ENCODE measurements around the gene SORCS3.

The SORCS3 gene

DNA sequence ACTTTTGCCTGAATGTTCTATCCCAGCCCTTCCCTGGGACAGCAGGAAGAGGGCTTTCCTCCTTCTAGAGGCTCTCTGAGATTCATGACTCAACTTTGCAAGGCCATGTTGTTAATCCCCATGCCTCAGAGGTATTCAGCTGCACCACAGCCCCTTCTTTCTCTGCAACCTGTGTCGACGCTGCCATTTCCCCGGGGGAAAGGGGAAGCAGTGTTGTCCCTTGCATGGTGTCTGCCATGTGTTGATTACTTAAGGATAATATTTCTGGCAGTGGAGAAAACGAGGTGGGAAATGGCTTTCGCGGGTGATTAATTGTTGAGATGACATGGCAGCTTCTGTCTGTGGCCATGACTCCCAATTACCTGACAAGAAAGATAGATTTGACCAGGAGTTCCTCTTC, 133.1 kb downstream of the SORCS3 start:
- in situ Hi-C loops (cut with MboI; ENCODE audit: low sequenced_read_pairs) = no loop called here

DNA sequence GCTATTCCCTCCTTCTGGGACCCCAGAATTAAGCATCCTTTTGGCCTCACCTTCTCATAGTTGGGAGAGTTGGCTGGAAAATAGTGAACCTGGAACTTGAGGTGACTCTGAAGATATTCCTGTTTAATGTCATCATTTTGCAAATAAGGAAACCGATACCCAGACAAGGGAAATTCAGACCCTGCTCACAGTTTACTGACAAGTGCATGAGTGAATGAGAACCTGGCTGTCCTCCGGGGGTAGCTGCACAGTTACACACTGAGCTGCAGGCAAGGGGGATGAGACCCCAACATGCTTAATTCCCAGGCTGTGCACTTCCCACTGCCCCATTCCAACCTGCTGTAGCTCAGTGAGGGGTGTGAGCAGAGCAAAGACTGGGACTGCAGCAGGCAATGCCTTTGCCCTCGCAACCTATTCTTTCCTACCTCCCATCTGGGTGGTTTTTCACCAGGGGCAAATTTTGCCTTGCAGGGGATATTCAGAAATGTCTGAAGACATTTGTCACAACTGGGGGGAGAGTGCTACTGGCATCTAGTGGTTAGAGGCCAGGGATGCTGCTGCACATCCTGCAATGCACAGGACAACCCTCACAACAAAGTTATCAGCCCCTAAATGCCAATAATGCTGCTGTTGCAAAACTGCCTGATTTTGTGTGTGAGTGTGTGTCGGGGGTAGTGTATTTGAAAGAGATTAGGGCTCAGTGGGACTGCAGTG, 136.2 kb downstream of the SORCS3 start:
- in situ Hi-C loops (cut with MboI; ENCODE audit: low sequenced_read_pairs) = no loop called here

DNA sequence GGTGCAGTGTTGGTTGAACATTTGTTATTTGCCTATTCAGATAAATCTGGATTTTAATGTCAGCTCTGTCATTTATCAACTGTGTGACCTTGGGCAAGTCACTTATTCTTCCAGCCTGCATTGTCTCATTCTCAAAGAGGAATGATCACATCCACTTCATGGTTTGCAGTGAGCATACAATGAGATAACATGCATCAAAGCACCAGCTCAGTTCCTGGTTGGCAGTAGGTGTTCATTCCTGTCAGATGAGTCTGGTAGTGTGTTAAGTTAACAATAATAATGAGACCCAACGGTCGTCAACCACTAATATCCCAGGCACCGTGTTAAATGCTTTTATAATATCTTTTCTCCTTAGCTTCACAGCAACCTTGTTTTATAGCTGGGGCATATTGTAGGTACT, 137.3 kb downstream of the SORCS3 start:
- in situ Hi-C loops (cut with MboI; ENCODE audit: low sequenced_read_pairs) = no loop called here

DNA sequence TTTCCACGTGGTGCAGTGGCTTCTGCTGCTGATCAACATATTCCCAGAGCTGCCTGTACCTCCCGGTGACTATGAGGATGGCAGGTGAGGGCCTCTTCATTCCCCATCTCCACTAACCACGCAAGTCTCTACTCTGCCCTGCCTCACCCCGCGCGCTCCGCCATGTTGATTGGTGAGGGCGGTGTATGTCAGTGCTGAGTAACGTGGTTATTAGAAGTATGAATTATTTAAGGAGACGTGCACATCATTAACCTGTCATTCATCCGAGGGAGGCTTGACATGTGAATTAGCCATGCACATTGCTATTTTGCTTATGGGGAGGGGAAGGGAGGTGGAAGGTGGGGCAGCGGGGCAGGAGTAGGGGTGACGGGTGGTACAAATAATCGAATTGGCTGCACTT, 138.6 kb downstream of the SORCS3 start:
- in situ Hi-C loops (cut with MboI; ENCODE audit: low sequenced_read_pairs) = no loop called here

DNA sequence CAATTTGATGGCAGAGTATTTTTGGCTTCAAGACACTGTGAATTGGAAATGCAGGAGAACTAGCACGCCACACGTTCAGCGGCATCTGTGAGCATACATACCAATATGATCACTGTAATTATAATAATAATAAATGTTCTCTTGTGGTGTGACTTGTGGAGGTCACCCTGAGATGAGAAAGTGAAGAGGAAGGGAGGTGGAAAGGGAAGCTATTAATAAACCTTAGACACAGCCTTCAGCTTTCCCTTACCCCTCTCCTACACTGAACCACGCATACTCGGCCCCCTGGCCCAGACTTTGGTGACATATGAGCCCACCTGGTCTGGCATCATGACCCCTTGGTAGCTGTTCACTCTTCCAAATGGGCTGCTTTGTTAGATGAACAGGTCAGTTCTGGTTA, 139.1 kb downstream of the SORCS3 start:
- in situ Hi-C loops (cut with MboI; ENCODE audit: low sequenced_read_pairs) = no loop called here

DNA sequence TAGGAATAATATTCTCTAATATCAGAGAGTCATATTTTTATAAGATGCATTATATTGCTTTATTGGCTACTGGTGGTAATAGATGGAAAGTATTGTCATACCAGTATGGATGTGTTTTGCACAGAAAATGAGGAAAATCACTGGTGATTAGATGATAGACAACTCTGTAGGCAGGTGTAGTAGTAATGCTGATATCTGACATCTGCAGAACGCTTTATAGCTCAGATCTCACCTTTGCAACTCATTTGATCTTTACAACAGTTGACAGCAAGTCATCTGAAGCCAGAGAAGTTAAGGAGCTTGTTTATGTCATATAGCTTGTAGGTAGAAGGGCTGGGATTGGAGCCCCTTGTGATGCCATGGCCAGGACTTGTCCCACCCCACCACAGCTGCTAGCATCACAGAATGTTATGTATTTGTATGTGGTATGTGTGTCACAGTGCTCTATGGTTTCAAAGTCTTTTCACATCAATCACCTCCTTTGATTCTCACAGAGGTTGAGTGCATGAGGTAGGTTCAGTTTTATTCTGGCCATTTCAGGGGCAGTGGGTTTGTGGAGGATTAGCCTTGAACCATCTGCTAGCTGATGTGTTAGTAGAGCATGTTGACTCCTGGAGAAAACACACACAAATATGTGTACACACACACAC, 140.0 kb downstream of the SORCS3 start:
- in situ Hi-C loops (cut with MboI; ENCODE audit: low sequenced_read_pairs) = no loop called here

DNA sequence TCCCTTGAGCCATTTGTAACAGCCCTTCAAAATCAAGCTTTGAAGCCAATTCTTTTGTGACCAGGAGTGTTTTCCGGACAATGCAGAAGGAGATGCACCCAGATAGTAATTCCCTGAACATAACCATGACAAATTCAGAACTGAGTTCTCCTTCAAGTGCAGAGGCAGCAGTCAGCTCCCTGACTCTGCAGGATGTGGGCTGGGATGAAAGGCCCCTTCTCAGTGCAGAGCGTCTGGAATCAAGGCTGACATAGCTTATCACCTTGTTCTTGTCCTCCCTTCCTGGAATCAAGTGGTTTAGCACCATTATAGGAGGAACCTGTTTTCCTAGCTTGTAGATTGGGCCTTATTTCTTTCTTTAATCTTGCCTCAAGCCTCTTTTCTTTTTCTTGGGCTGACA, 143.4 kb downstream of the SORCS3 start:
- in situ Hi-C loops (cut with MboI; ENCODE audit: low sequenced_read_pairs) = no loop called here

DNA sequence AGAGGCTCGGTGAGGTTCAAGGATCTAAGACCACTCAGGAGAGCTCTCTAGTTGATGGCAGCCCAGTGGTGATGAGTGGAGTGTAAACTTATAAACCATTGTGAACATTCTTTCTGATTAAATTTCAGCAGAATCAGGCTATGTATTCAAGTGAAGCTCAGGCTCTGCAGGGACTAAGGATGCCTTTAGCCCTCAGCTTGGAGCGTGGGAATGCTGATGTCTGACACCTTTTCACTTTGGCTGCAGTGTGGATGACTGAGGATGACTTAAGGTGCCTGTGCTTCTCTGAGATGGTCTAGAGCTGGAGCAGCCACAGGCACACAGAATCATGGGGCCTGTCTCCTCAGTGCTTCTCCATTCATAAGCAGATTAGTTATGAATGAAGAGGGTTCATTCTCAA, 150.4 kb downstream of the SORCS3 start:
- in situ Hi-C loops (cut with MboI; ENCODE audit: low sequenced_read_pairs) = no loop called here

DNA sequence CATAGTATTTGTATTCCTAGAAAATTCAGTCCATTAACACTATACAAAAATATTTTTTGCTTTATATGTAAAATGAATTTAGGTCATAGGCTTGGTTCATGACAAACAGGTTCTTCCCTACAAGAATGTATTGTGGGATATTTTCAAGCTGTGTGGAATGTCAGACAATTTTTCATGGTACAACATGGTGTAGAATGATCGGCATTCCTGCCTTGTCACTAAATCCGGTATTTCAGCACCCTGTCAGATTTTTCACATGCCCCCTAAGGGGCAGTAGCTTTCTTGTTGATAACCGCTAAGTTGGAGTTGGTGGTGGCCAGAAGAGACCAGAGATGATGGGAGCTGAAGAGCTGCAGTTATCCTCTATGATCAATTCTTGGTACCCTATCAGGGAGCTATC, 154.3 kb downstream of the SORCS3 start:
- in situ Hi-C loops (cut with MboI; ENCODE audit: low sequenced_read_pairs) = no loop called here

DNA sequence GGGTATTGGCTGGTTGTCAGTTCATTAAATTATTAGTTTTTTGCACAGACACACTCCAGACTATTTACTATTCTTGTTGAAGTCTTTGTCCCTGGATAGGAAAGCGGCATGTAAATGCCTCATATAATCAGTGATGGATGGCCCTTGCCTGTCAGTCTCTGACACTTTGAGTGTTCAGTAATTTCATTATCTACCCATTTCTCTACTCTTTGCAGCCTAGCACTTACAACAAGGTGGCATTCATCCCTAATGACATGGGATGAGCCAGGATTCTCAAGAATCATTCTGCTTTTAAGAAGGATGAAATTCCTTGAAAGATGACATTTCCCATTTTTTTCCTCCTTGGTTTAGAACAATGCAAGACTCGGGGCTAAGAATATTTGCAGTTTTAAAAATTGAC, 155.7 kb downstream of the SORCS3 start:
- in situ Hi-C loops (cut with MboI; ENCODE audit: low sequenced_read_pairs) = no loop called here

DNA sequence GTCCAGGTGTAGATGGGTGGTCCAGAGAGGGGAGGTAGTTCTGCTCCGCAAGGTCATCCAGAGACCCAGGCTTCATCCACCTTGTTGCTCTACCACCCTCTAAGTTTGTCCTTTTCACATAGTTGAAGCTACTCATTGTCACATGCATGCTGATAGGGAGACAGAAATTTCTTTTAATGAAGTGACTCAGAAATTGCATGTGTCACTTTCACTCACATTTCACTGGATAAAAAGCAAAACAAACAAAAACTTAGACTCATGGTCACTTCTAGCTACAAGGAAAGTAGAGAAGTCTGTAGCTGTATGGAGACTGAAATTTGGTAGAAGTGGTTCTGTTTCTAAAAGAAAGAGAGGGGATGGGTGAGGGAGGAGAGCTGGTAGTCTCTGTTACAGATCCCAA, 161.9 kb downstream of the SORCS3 start:
- in situ Hi-C loops (cut with MboI; ENCODE audit: low sequenced_read_pairs) = no loop called here

DNA sequence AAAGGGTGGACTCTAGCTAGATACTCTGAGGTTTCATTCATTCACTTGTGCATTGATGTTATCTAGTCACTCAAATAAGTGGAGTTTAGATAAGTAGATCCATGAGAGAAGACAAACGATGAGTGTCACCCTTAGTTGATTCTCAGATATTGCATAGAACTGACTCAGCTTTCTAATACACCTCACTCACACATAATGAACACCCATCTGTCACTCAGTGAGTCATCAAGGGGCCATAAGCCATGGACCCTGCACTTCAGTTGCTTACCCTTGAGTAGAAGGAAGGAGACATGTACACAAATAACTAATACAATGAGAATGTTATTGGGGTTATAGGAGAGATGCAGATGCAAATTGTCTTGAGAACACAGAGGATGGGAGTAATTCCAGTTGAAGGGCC, 163.8 kb downstream of the SORCS3 start:
- in situ Hi-C loops (cut with MboI; ENCODE audit: low sequenced_read_pairs) = no loop called here

DNA sequence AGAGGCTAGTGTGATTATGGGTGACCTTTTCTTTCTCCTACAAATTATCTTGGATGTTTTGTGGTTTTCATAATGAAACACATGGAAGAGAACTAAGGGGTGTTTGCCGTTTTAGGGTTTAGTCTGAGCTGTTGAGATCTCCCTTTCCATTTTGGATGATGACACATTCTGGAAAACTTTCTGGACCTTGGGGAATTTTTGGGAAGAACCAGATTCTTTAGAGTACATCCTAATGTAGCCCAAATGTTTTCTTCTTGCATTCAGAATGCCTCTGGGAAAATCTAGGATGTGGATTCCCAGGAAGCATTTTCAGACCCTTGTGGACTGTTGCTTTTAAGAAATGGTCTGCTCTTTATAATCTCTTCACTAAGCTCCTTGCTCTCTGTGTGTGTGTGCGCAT, 165.7 kb downstream of the SORCS3 start:
- in situ Hi-C loops (cut with MboI; ENCODE audit: low sequenced_read_pairs) = no loop called here

DNA sequence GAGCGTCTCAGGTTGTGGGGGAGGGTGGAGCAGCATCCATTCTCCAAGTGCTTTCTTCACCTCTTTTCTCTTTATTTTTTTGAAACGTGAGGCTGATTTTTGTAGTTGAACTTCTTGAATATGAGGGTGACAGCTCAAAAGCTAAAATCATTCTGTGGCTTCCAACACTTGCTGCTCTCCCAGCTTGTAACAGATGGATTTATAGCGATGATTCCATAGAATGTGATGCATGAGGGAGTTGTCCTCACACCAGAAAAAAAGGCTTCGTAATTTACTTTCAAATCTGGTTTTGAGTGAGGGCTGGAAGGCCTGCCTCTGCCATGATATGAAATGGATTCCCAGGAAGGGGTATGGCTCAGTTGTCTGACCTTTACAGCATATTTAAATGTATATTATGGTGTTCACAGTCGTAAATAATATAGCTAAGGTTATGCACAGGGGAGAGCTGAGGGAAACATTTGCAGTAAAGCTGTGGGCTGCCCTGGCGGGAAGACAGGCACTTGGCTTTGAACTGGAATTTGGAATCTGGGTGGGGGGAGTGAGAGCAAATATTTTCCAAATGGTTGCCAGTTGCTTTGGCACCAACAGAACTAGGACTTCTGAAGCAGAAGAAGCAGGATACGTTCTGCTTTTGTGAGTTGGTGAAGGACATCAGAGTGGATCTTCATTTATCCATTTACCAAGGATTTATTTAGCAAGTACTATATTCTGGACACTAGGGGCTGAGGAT, 166.7 kb downstream of the SORCS3 start:
- in situ Hi-C loops (cut with MboI; ENCODE audit: low sequenced_read_pairs) = no loop called here

DNA sequence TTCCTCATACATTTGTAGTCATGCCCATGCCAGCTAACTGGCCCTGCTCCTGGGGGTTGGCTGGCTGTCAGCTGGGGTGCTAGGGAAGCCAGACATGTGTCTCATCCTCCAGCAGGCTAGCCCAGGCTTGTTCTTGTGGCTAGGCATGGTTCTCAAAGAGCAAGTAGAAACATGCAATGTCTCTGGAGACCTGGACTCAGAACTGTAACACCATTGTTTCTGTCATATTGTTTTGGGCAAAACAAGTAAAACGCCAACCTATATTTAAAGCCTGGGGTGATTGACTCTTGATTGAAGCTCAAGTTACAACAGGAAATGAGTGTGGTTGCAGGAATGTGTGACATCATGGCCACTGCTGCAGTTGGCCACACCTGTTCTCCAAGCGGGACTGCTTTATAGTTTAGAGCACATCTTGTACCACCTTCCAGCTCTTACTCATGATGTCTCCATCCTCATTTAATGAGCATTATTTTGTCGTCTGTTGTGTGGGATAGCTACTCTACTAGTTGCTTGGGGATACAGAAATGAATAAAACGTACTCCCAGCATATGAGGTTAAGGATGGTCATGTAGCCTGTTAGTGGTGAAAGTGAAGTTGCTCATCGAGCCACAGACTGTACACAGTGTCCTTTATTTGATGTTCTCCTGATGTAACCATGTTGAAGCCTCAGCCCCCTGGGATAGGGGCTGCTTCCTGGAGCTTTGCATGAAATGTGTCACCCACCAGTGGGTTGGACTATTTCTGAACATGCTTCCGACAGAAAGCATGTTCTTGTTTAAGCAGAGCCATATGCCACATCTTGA, 168.4 kb downstream of the SORCS3 start:
- in situ Hi-C loops (cut with MboI; ENCODE audit: low sequenced_read_pairs) = no loop called here

GRCh38 chr10:104811166-104811565, 170.1 kb downstream of the SORCS3 start:
- in situ Hi-C loops (cut with MboI; ENCODE audit: low sequenced_read_pairs) = no loop called here

GRCh38 chr10:104816501-104816900, 175.4 kb downstream of the SORCS3 start:
- in situ Hi-C loops (cut with MboI; ENCODE audit: low sequenced_read_pairs) = no loop called here

- in situ Hi-C loops (cut with MboI; ENCODE audit: low sequenced_read_pairs) = no loop called here
Measured at GRCh38 chr10:104819731-104820130, 178.6 kb downstream of the SORCS3 start.

DNA sequence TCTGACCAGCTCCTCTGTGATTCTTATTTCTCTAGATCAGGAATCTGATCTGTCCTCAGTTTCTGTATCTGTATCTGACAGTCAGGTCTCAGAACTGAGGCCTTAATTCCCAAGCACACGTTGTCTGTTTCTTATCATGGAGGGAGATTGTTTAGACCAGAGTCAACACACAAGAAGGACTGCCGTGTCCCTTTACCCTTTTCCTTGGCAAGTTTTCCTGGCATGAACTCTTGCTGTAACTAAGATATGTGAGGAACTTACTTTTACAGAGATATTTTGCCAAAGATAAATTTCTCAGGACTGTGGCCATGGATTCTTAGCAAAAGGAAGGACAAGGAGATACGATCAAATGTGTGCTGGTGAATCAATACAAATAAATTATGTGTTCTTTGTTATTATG, 181.0 kb downstream of the SORCS3 start:
- in situ Hi-C loops (cut with MboI; ENCODE audit: low sequenced_read_pairs) = no loop called here

GRCh38 chr10:104824380-104825006, 183.4 kb downstream of the SORCS3 start:
- in situ Hi-C loops (cut with MboI; ENCODE audit: low sequenced_read_pairs) = no loop called here

- in situ Hi-C loops (cut with MboI; ENCODE audit: low sequenced_read_pairs) = no loop called here
Measured at GRCh38 chr10:104831272-104831671, 190.2 kb downstream of the SORCS3 start.
